Sigmoid colon (tissue), 7 donors: ENCODE measurements around the gene TOGARAM2. TPM values are rescaled to one million over a fixed set of nuclear protein-coding genes. Genes with fewer than 3 reads are reported as not detected.

ENCODE experiments used
- DNase-seq: peaks from one replicate; pipeline ENCODE4 v3.0.0-alpha.2; 2019
- H3K27ac ChIP-seq, 4 donors: fragments of 200-600 bp; sonication (generic); one replicate each; pipeline ENCODE4 v1.5.1; 2016 to 2019; ENCODE audit warnings: mild to moderate bottlenecking in 1 of 4
- H3K27me3 ChIP-seq, 3 donors: fragments of 200-600 bp; sonication (generic); one replicate each; pipeline ENCODE4 v1.5.1; 2019; ENCODE audit warnings: mild to moderate bottlenecking in 1 of 3
- H3K36me3 ChIP-seq, 4 donors: fragments of 200-600 bp; sonication (generic); one replicate each; pipeline ENCODE4 v1.5.1; 2016 to 2019
- H3K4me1 ChIP-seq, 4 donors: fragments of 200-600 bp; sonication (generic); one replicate each; pipeline ENCODE4 v1.5.1; 2017 to 2019
- H3K4me3 ChIP-seq, 4 donors: fragments of 200-600 bp; sonication (generic); one replicate each; pipeline ENCODE4 v1.5.1; 2017 to 2019; ENCODE audit warnings: mild to moderate bottlenecking in 2 of 4, moderate library complexity in 1 of 4
- H3K9me3 ChIP-seq, 4 donors: fragments of 200-600 bp in 3 of 4; sonication (generic) in 3 of 4; one replicate each; pipeline versions ENCODE4 v1.5.1 to v1.6.1; 2013 to 2019
- CTCF ChIP-seq, 4 experiments: fragments of 450-650 bp in 3 of 4; fragments of 200-600 bp in 1 of 4; IDR thresholded peaks; one replicate each; pipeline ENCODE4 v1.5.1; 2016 to 2019; ENCODE audit warnings: antibody characterized with exemption in 4 of 4, mild to moderate bottlenecking in 3 of 4, moderate library complexity in 2 of 4
- EP300 ChIP-seq, 4 donors: sonication (generic); formaldehyde crosslinking; IDR thresholded peaks; one replicate each; pipeline ENCODE4 v1.6.1; 2017; ENCODE audit warnings: antibody characterized with exemption in 4 of 4
- POLR2A ChIP-seq, 2 donors: fragments of 450-650 bp; IDR thresholded peaks; one replicate each; pipeline ENCODE4 v1.6.1; 2016; ENCODE audit warnings: antibody characterized with exemption in 2 of 2, mild to moderate bottlenecking in 2 of 2, moderate library complexity in 2 of 2
- POLR2AphosphoS5 ChIP-seq, 4 donors: sonication (generic); formaldehyde crosslinking; IDR thresholded peaks; one replicate each; pipeline ENCODE4 v1.6.1; 2017; ENCODE audit warnings: antibody characterized with exemption in 4 of 4
- WGBS, 2 donors: extraction: QIAGEN DNeasy Blood & Tissue Kit; methylation state at CpG; one replicate each; pipeline ENCODE4 v1.1.7; 2013; 5-methylcytosine and 5-hydroxymethylcytosine counted together
- intact Hi-C: fragments of 100-400 bp; cut with DNase I; formaldehyde crosslinking; loops from one replicate; pipeline ENCODE4 v1.15.1; 2023
- polyA plus RNA-seq, 3 donors: library from polyadenylated mRNA; stranded (reverse); fragments of 200-250 nt; gene quantifications; one replicate each; pipeline ENCODE4 v1.2.3, GENCODE V29; 2013
- total RNA-seq, 4 donors: library from RNA; depleted of rRNA; stranded (reverse); fragments of >200 nt; gene quantifications; one replicate each; pipeline ENCODE4 v1.1.0, GENCODE V29; 2016
- donor health status: healthy with polysubstance abuse.
- donor health status: Bipolar disorder and iron deficiency.
- donor health status: healthy.

Gene TOGARAM2
- total and polyA plus RNA-seq, 7 donors = 0.23 to 3.2 (median 0.82) TPM; not detected in 2

DNA sequence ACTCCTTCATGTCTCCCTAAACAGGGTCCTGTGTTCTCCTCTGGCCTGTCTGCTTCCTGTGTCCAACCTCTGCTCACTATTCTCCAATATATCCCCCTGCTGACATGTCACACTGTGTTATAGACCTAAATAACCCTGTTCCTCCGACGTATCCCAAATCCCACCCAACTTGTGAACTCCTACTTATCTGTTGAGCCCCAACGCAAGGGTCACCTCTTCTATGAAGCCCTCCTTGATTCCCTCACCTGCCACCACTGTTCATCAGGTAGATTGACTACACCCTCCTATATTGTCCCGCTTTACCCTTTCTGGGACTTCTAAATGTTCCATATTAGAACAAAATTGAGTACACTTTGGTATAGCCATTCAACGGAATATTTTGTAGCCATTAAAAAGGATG lies 51.1 kb downstream of the TOGARAM2 start:
- intact Hi-C loops = no loop called here
- H3K9me3 ChIP-seq = no peaks in the 10 kb centered on the region
- DNase-seq = no peak
- H3K27me3 ChIP-seq = no peaks in the 10 kb centered on the region
- no peak overlapping the region for H3K4me3 ChIP-seq
- 94 to 96% methylated on average over 5 of the region's 5 CpGs for WGBS, 2 donors
- no peaks in the 10 kb centered on the region for H3K36me3 ChIP-seq
- peaks cover 0 to 8% (median 0%) of the 10 kb centered on the region in 4 donors for H3K4me1 ChIP-seq
- TF ChIP-seq CTCF (IDR thresholded peaks at IDR 0.05) (no peak), POLR2A (IDR thresholded peaks at IDR 0.05) (no peak), POLR2AphosphoS5 (IDR thresholded peaks at IDR 0.05) (no peak), EP300 (IDR thresholded peaks at IDR 0.05) (no peak)
- no peak overlapping the region for H3K27ac ChIP-seq

GRCh38 chr2:29033172-29033571 lies 52.1 kb downstream of the TOGARAM2 start:
- no peaks in the 10 kb centered on the region for H3K36me3 ChIP-seq
- intact Hi-C loops = no loop called here
- WGBS, 2 donors = 25 to 58% methylated on average over 2 of the region's 2 CpGs
- DNase-seq = no peak
- H3K27ac ChIP-seq = no peak overlapping the region
- TF ChIP-seq POLR2A (IDR thresholded peaks at IDR 0.05) (no peak), EP300 (IDR thresholded peaks at IDR 0.05) (no peak), CTCF (IDR thresholded peaks at IDR 0.05) (no peak), POLR2AphosphoS5 (IDR thresholded peaks at IDR 0.05) (no peak)
- no peak overlapping the region for H3K4me3 ChIP-seq
- no peaks in the 10 kb centered on the region for H3K9me3 ChIP-seq
- peaks cover 0 to 8% (median 6%) of the 10 kb centered on the region in 4 donors for H3K4me1 ChIP-seq
- no peaks in the 10 kb centered on the region for H3K27me3 ChIP-seq

DNA sequence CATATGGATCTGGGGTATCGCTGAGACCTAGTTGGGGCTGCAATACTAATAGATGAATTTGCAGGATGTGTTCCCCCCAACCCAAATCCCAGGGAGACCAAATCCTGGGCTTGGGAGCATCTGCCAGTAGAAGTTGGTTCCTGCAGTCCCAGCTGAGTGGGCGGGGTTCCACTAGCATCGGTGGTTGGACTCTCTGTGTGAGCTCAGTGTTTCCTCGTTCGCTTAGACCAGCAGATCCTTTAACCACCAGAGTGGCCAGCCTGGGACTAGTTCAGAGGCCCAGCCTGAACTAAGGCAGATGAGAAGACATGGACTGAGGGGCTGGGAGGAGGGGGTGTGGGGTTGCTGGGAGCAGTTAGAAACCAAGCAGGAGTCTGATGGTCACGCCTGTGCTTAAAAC lies 52.6 kb downstream of the TOGARAM2 start:
- H3K27me3 ChIP-seq = no peaks in the 10 kb centered on the region
- TF ChIP-seq CTCF (IDR thresholded peaks at IDR 0.05) (no peak), POLR2A (IDR thresholded peaks at IDR 0.05) (no peak), EP300 (IDR thresholded peaks at IDR 0.05) (no peak)
- H3K9me3 ChIP-seq = no peaks in the 10 kb centered on the region
- H3K36me3 ChIP-seq = no peaks in the 10 kb centered on the region
- WGBS, 2 donors = 72 to 74% methylated on average over 6 of the region's 6 CpGs
- intact Hi-C loops = no loop called here
- peaks cover 0 to 13% (median 7%) of the 10 kb centered on the region in 4 donors for H3K4me1 ChIP-seq
- DNase-seq = no peak
- H3K4me3 ChIP-seq = no peak overlapping the region
- H3K27ac ChIP-seq = no peak overlapping the region

GRCh38 chr2:29035016-29035745 lies 54.1 kb downstream of the TOGARAM2 start:
- TF ChIP-seq CTCF (IDR thresholded peaks at IDR 0.05) (no peak), EP300 (IDR thresholded peaks at IDR 0.05) (no peak), POLR2A (IDR thresholded peaks at IDR 0.05) (no peak)
- Histone ChIP-seq H3K27me3 (no peaks in the 10 kb centered on the region), H3K27ac (no peak overlapping the region), H3K36me3 (no peaks in the 10 kb centered on the region), H3K4me3 (no peak overlapping the region), H3K9me3 (no peaks in the 10 kb centered on the region), H3K4me1 (peaks cover 0 to 27% (median 19%) of the 10 kb centered on the region in 4 donors)
- intact Hi-C loops = no loop called here
- 90 to 93% methylated on average over 17 of the region's 17 CpGs for WGBS, 2 donors
- DNase-seq = no peak
